ENCODE results near the gene SLC8A2. TPM values are rescaled to one million over a fixed set of nuclear protein-coding genes. Genes with fewer than 3 reads are reported as not detected.

Gene SLC8A2
- total and polyA plus RNA-seq, 2 experiments from 2014 or later, result 0.86 to 10.0 TPM

DNA sequence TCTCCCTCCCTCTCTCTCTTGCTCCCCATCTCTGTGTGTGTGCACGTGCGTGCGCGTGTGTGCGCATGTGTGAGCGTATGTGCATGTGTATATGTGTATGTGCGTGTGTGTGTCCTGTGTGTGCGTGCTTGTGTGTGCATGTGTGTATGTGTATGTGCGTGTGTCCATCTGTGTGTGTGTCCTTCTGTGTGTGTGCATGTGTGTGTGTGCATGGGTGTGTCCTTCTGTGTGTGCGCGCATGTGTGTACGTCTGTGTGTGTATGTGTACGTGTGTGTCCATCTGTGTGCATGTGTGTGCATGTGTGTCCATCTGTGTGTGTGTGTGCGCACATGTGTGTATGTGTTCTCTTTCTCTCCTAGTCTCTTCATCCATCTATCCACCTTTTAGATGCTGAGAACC is 12.2 kb downstream of the SLC8A2 start (continued):
- TF ChIP-seq, protein P1, sequence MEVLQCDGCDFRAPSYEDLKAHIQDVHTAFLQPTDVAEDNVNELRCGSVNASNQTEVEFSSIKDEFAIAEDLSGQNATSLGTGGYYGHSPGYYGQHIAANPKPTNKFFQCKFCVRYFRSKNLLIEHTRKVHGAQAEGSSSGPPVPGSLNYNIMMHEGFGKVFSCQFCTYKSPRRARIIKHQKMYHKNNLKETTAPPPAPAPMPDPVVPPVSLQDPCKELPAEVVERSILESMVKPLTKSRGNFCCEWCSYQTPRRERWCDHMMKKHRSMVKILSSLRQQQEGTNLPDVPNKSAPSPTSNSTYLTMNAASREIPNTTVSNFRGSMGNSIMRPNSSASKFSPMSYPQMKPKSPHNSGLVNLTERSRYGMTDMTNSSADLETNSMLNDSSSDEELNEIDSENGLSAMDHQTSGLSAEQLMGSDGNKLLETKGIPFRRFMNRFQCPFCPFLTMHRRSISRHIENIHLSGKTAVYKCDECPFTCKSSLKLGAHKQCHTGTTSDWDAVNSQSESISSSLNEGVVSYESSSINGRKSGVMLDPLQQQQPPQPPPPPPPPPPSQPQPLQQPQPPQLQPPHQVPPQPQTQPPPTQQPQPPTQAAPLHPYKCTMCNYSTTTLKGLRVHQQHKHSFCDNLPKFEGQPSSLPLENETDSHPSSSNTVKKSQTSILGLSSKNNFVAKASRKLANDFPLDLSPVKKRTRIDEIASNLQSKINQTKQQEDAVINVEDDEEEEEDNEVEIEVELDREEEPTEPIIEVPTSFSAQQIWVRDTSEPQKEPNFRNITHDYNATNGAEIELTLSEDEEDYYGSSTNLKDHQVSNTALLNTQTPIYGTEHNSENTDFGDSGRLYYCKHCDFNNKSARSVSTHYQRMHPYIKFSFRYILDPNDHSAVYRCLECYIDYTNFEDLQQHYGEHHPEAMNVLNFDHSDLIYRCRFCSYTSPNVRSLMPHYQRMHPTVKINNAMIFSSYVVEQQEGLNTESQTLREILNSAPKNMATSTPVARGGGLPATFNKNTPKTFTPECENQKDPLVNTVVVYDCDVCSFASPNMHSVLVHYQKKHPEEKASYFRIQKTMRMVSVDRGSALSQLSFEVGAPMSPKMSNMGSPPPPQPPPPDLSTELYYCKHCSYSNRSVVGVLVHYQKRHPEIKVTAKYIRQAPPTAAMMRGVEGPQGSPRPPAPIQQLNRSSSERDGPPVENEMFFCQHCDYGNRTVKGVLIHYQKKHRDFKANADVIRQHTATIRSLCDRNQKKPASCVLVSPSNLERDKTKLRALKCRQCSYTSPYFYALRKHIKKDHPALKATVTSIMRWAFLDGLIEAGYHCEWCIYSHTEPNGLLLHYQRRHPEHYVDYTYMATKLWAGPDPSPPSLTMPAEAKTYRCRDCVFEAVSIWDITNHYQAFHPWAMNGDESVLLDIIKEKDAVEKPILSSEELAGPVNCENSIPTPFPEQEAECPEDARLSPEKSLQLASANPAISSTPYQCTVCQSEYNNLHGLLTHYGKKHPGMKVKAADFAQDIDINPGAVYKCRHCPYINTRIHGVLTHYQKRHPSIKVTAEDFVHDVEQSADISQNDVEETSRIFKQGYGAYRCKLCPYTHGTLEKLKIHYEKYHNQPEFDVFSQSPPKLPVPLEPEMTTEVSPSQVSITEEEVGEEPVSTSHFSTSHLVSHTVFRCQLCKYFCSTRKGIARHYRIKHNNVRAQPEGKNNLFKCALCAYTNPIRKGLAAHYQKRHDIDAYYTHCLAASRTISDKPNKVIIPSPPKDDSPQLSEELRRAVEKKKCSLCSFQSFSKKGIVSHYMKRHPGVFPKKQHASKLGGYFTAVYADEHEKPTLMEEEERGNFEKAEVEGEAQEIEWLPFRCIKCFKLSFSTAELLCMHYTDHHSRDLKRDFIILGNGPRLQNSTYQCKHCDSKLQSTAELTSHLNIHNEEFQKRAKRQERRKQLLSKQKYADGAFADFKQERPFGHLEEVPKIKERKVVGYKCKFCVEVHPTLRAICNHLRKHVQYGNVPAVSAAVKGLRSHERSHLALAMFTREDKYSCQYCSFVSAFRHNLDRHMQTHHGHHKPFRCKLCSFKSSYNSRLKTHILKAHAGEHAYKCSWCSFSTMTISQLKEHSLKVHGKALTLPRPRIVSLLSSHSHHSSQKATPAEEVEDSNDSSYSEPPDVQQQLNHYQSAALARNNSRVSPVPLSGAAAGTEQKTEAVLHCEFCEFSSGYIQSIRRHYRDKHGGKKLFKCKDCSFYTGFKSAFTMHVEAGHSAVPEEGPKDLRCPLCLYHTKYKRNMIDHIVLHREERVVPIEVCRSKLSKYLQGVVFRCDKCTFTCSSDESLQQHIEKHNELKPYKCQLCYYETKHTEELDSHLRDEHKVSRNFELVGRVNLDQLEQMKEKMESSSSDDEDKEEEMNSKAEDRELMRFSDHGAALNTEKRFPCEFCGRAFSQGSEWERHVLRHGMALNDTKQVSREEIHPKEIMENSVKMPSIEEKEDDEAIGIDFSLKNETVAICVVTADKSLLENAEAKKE (CRISPR knock-in tag; IDR thresholded peaks at IDR 0.05), result no peak
- TF ChIP-seq CREB1 (CRISPR knock-in tag; IDR thresholded peaks at IDR 0.05; ENCODE audit: low read depth) (no peak), NANOG (IDR thresholded peaks at IDR 0.05; ENCODE audit: borderline replicate concordance) (no peak), JUNB (IDR thresholded peaks at IDR 0.05; ENCODE audit: unreplicated experiment) (no peak), ZNF331 (CRISPR knock-in tag; IDR thresholded peaks at IDR 0.05; ENCODE audit: low read depth) (no peak), EZH2phosphoT487 (IDR thresholded peaks at IDR 0.05; ENCODE audit: unreplicated experiment) (no peak), STAT1 (IDR thresholded peaks at IDR 0.05; ENCODE audit: unreplicated experiment) (no peak)
- TF ChIP-seq, protein P2, sequence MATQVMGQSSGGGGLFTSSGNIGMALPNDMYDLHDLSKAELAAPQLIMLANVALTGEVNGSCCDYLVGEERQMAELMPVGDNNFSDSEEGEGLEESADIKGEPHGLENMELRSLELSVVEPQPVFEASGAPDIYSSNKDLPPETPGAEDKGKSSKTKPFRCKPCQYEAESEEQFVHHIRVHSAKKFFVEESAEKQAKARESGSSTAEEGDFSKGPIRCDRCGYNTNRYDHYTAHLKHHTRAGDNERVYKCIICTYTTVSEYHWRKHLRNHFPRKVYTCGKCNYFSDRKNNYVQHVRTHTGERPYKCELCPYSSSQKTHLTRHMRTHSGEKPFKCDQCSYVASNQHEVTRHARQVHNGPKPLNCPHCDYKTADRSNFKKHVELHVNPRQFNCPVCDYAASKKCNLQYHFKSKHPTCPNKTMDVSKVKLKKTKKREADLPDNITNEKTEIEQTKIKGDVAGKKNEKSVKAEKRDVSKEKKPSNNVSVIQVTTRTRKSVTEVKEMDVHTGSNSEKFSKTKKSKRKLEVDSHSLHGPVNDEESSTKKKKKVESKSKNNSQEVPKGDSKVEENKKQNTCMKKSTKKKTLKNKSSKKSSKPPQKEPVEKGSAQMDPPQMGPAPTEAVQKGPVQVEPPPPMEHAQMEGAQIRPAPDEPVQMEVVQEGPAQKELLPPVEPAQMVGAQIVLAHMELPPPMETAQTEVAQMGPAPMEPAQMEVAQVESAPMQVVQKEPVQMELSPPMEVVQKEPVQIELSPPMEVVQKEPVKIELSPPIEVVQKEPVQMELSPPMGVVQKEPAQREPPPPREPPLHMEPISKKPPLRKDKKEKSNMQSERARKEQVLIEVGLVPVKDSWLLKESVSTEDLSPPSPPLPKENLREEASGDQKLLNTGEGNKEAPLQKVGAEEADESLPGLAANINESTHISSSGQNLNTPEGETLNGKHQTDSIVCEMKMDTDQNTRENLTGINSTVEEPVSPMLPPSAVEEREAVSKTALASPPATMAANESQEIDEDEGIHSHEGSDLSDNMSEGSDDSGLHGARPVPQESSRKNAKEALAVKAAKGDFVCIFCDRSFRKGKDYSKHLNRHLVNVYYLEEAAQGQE (IDR thresholded peaks at IDR 0.05; ENCODE audit: unreplicated experiment), result no peak
